SK-N-MC (cell line): ENCODE results near the gene GPR176.

Experiments
- EZH2 ChIP-seq: fragments of 200-600 bp; sonication (generic); IDR thresholded peaks from one replicate; pipeline ENCODE4 v1.6.1; 2017; ENCODE audit warnings: antibody characterized with exemption
- FOXP2 ChIP-seq: optimal IDR thresholded peaks from 2 replicates; pipeline ENCODE3; 2011; ENCODE audit warnings: mild to moderate bottlenecking, moderate library complexity; ENCODE audit not compliant: insufficient read depth; ENCODE audit errors: extremely low read length, control extremely low read depth
- POLR2AphosphoS5 ChIP-seq: IDR thresholded peaks from 2 replicates; pipeline ENCODE4 v1.6.1; 2012; ENCODE audit warnings: mild to moderate bottlenecking, low read depth, low read length, borderline replicate concordance

DNA sequence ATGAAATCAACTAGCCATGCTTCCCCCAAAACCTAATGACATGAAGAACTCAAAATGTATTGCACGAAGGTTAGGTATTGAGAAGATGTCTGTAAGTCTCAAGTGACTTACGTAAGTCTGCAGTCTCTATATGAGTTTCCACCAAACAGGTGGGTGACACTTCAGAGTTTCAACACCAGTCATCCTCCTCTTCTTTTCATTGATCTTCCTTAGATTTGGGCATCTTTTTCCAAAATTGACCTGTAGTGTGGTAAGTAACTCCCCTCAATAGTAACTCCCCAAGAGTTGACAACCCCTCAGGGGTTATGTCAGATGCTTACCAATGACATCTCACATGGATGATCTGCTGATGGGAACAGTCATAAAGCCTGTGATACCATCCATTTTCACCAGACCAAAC, 46.1 kb downstream of the GPR176 start:
- TF ChIP-seq POLR2AphosphoS5 = no peak
- no peak for TF ChIP-seq EZH2
- no peak for TF ChIP-seq FOXP2
